Muscle layer of duodenum (tissue), 2 donors: Measurements from ENCODE around the gene RAP2C.

ENCODE experiments used
- H3K27ac ChIP-seq: one replicate; pipeline ENCODE4 v1.7.0; 2013; ENCODE audit warnings: mild to moderate bottlenecking, low read length
- H3K27me3 ChIP-seq: one replicate; pipeline ENCODE4 v1.7.0; 2013; ENCODE audit warnings: low read depth, mild to moderate bottlenecking, control low read depth, low read length
- H3K36me3 ChIP-seq, 2 donors: one replicate each; pipeline ENCODE4 v1.7.0; 2013; ENCODE audit warnings: low read length in 2 of 2, control low read depth in 1 of 2, mild to moderate bottlenecking in 1 of 2; ENCODE audit not compliant: insufficient read depth in 2 of 2, control insufficient read depth in 1 of 2
- H3K4me1 ChIP-seq, 2 donors: one replicate each; pipeline ENCODE4 v1.7.0; 2013; ENCODE audit warnings: low read length in 2 of 2, mild to moderate bottlenecking in 2 of 2, control low read depth in 1 of 2, moderate library complexity in 1 of 2; ENCODE audit not compliant: insufficient read depth in 2 of 2, control insufficient read depth in 1 of 2
- H3K4me3 ChIP-seq, 2 donors: one replicate each; pipeline ENCODE4 v1.7.0; 2013; ENCODE audit warnings: low read length in 2 of 2, low read depth in 1 of 2, mild to moderate bottlenecking in 1 of 2
- H3K9me3 ChIP-seq, 2 donors: one replicate each; pipeline ENCODE4 v1.7.0; 2013; ENCODE audit warnings: low read length in 2 of 2, control low read depth in 1 of 2, mild to moderate bottlenecking in 1 of 2; ENCODE audit not compliant: control insufficient read depth in 1 of 2
- donor health status: healthy.

The RAP2C gene

GRCh38 chrX:132199941-132200340 is 19.3 kb downstream of the RAP2C start:
- Histone ChIP-seq H3K27me3 (no peaks in the 10 kb centered on the region), H3K9me3 (no peaks in the 10 kb centered on the region), H3K4me3 (no peak overlapping the region), H3K36me3 (no peaks in the 10 kb centered on the region), H3K4me1 (no peaks in the 10 kb centered on the region), H3K27ac (no peak overlapping the region)

GRCh38 chrX:132193872-132194574 is 25.2 kb downstream of the RAP2C start:
- Histone ChIP-seq H3K4me3 (no peak overlapping the region), H3K27ac (no peak overlapping the region), H3K36me3 (no peaks in the 10 kb centered on the region), H3K4me1 (no peaks in the 10 kb centered on the region), H3K27me3 (no peaks in the 10 kb centered on the region), H3K9me3 (no peaks in the 10 kb centered on the region)

GRCh38 chrX:132191938-132192337 is 27.3 kb downstream of the RAP2C start:
- H3K27me3 ChIP-seq: no peaks in the 10 kb centered on the region
- no peaks in the 10 kb centered on the region for H3K36me3 ChIP-seq
- no peak overlapping the region for H3K4me3 ChIP-seq
- no peaks in the 10 kb centered on the region for H3K9me3 ChIP-seq
- H3K27ac ChIP-seq: no peak overlapping the region
- no peaks in the 10 kb centered on the region for H3K4me1 ChIP-seq

GRCh38 chrX:132188175-132188574 is 31.1 kb downstream of the RAP2C start:
- H3K4me1 ChIP-seq: no peaks in the 10 kb centered on the region
- no peak overlapping the region for H3K27ac ChIP-seq
- H3K4me3 ChIP-seq: no peak overlapping the region
- H3K36me3 ChIP-seq: no peaks in the 10 kb centered on the region
- no peaks in the 10 kb centered on the region for H3K27me3 ChIP-seq
- no peaks in the 10 kb centered on the region for H3K9me3 ChIP-seq

GRCh38 chrX:132187451-132187850 is 31.8 kb downstream of the RAP2C start:
- Histone ChIP-seq H3K36me3 (no peaks in the 10 kb centered on the region), H3K27me3 (no peaks in the 10 kb centered on the region), H3K4me1 (no peaks in the 10 kb centered on the region), H3K9me3 (no peaks in the 10 kb centered on the region), H3K4me3 (no peak overlapping the region), H3K27ac (no peak overlapping the region)

- H3K27me3 ChIP-seq: no peaks in the 10 kb centered on the region
- no peaks in the 10 kb centered on the region for H3K4me1 ChIP-seq
- no peaks in the 10 kb centered on the region for H3K36me3 ChIP-seq
- H3K27ac ChIP-seq: no peak overlapping the region
- H3K4me3 ChIP-seq: no peak overlapping the region
- H3K9me3 ChIP-seq: no peaks in the 10 kb centered on the region
Observed at GRCh38 chrX:132184871-132185270, 34.4 kb downstream of the RAP2C start.

GRCh38 chrX:132181364-132181763 is 37.9 kb downstream of the RAP2C start:
- no peak overlapping the region for H3K4me3 ChIP-seq
- no peaks in the 10 kb centered on the region for H3K36me3 ChIP-seq
- no peaks in the 10 kb centered on the region for H3K27me3 ChIP-seq
- no peak overlapping the region for H3K27ac ChIP-seq
- no peaks in the 10 kb centered on the region for H3K4me1 ChIP-seq
- H3K9me3 ChIP-seq: no peaks in the 10 kb centered on the region

GRCh38 chrX:132180929-132181328 is 38.3 kb downstream of the RAP2C start:
- Histone ChIP-seq H3K27ac (no peak overlapping the region), H3K36me3 (no peaks in the 10 kb centered on the region), H3K4me3 (no peak overlapping the region)

GRCh38 chrX:132173647-132174046 is 45.6 kb downstream of the RAP2C start:
- no peak overlapping the region for H3K27ac ChIP-seq
- H3K4me1 ChIP-seq: no peaks in the 10 kb centered on the region
- H3K9me3 ChIP-seq: no peaks in the 10 kb centered on the region
- no peak overlapping the region for H3K4me3 ChIP-seq
- no peaks in the 10 kb centered on the region for H3K27me3 ChIP-seq
- H3K36me3 ChIP-seq: no peaks in the 10 kb centered on the region

More at GRCh38 chrX:132180929-132181328, 38.3 kb downstream of the RAP2C start:
- no peaks in the 10 kb centered on the region for H3K27me3 ChIP-seq
- no peaks in the 10 kb centered on the region for H3K4me1 ChIP-seq
- H3K9me3 ChIP-seq: no peaks in the 10 kb centered on the region

GRCh38 chrX:132171881-132172280 is 47.4 kb downstream of the RAP2C start:
- Histone ChIP-seq H3K36me3 (no peaks in the 10 kb centered on the region), H3K4me3 (no peak overlapping the region), H3K9me3 (no peaks in the 10 kb centered on the region), H3K27ac (no peak overlapping the region), H3K27me3 (no peaks in the 10 kb centered on the region), H3K4me1 (no peaks in the 10 kb centered on the region)

- Histone ChIP-seq H3K36me3 (no peaks in the 10 kb centered on the region), H3K4me3 (no peak overlapping the region), H3K27ac (no peak overlapping the region), H3K9me3 (no peaks in the 10 kb centered on the region), H3K27me3 (no peaks in the 10 kb centered on the region), H3K4me1 (no peaks in the 10 kb centered on the region)
Observed at GRCh38 chrX:132171478-132171877, 47.8 kb downstream of the RAP2C start.

- H3K4me3 ChIP-seq: no peak overlapping the region
- no peak overlapping the region for H3K27ac ChIP-seq
- no peaks in the 10 kb centered on the region for H3K27me3 ChIP-seq
- no peaks in the 10 kb centered on the region for H3K9me3 ChIP-seq
- no peaks in the 10 kb centered on the region for H3K4me1 ChIP-seq
- no peaks in the 10 kb centered on the region for H3K36me3 ChIP-seq
Observed at GRCh38 chrX:132169554-132169953, 49.7 kb downstream of the RAP2C start.
